Activated CD4-positive, alpha-beta T cell treated with anti-CD3 and anti-CD28 coated beads, Interleukin-2, Interleukin-4, amounts not matched to agents 100 ng/mL and 50 ng/mL, durations not matched to agents 16 hours and 8 hours (primary cell): ENCODE measurements around the gene KIF6.

Source experiments
- DNase-seq: peaks from one replicate; pipeline ENCODE4 v3.0.0-alpha.2; 2020; ENCODE audit warnings: low spot score

KIF6 gene

GRCh38 chr6:39281312-39281980 is 443.8 kb downstream of the KIF6 start:
- DNase-seq, result no peak

DNA sequence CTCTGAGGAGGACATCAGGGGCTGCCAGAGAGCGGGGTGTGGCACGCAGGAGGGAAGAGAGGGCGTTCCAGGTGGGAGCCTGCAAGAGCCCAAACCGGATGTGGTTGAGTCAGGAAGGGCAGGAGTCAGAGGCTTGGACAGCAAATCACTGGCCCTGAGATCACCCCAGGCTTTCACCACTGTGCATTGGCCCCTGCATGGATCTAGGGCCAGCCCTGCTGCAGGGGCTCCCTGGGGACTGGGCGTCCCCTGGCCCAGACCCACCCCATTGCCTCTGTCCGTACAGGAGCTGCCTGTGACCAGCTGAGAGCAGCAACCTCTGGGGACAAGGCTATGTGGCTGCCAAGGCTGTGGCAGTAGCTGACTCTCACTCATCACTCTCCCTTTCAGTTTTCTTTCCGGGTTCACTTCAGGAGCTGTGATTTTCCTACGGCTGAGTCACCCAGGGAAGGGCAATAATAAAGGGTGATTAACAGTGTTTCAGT is 444.9 kb downstream of the KIF6 start:
- DNase-seq, result no peak
